GM21737 (cell line): ENCODE results near the gene SMYD3.

Source experiments
- ATAC-seq: cut with Tn5 transposase; IDR thresholded peaks from one replicate; pipeline ENCODE4 v1.9.1; 2021; ENCODE audit warnings: mild to moderate bottlenecking, moderate library complexity; ENCODE audit not compliant: unreplicated experiment

The SMYD3 gene

GRCh38 chr1:246506674-246507481, at the start of gene SMYD3:
TSS of gene SMYD3 (minus strand) at chr1:246507279.
- peak; percentile 86 for ATAC-seq

- no peak for ATAC-seq
Observed at GRCh38 chr1:246554201-246554600, 47.1 kb upstream of the SMYD3 start.

GRCh38 chr1:246552110-246552509, 45.0 kb upstream of the SMYD3 start:
- ATAC-seq, result no peak

- no peak for ATAC-seq
Observed at GRCh38 chr1:246550402-246550801, 43.3 kb upstream of the SMYD3 start.

GRCh38 chr1:246549665-246550064, 42.6 kb upstream of the SMYD3 start:
- no peak for ATAC-seq

GRCh38 chr1:246544001-246544400, 36.9 kb upstream of the SMYD3 start:
- ATAC-seq, result no peak

GRCh38 chr1:246540738-246541491, 33.8 kb upstream of the SMYD3 start:
- no peak for ATAC-seq

- no peak for ATAC-seq
Observed at GRCh38 chr1:246537887-246538286, 30.8 kb upstream of the SMYD3 start.

- ATAC-seq, result no peak
Observed at GRCh38 chr1:246537441-246537840, 30.4 kb upstream of the SMYD3 start.

GRCh38 chr1:246534114-246534513, 27.0 kb upstream of the SMYD3 start:
- no peak for ATAC-seq

- ATAC-seq, result no peak
Observed at GRCh38 chr1:246533371-246533905, 26.4 kb upstream of the SMYD3 start.

- ATAC-seq, result no peak
Observed at GRCh38 chr1:246532519-246532918, 25.4 kb upstream of the SMYD3 start.

- no peak for ATAC-seq
Observed at GRCh38 chr1:246530482-246530881, 23.4 kb upstream of the SMYD3 start.

- no peak for ATAC-seq
Observed at GRCh38 chr1:246528933-246529731, 22.1 kb upstream of the SMYD3 start.

- peak; percentile 65 for ATAC-seq
Observed at GRCh38 chr1:246527402-246528088, 20.5 kb upstream of the SMYD3 start.

GRCh38 chr1:246526915-246527314, 19.8 kb upstream of the SMYD3 start:
- no peak for ATAC-seq

- ATAC-seq, result no peak
Observed at GRCh38 chr1:246526380-246526779, 19.3 kb upstream of the SMYD3 start.

- no peak for ATAC-seq
Observed at GRCh38 chr1:246519514-246519913, 12.4 kb upstream of the SMYD3 start.

GRCh38 chr1:246518456-246519205, 11.6 kb upstream of the SMYD3 start:
- no peak for ATAC-seq

- no peak for ATAC-seq
Observed at GRCh38 chr1:246517391-246517790, 10.3 kb upstream of the SMYD3 start.
